ENCODE data around the gene SLC6A3. TPM values are rescaled to one million over a fixed set of nuclear protein-coding genes. Genes with fewer than 3 reads are reported as not detected.

The SLC6A3 gene
- total and polyA plus RNA-seq, 2 of the 13 experiments (the other 11 are each of a cell fraction or from before 2014, with no cell fraction given) = 0.01 TPM; not detected in 1

GRCh38 chr5:1390333-1390732 lies 54.9 kb downstream of the SLC6A3 start (continued):
- TF ChIP-seq ZFP37 (CRISPR knock-in tag; IDR thresholded peaks at IDR 0.05; ENCODE audit: borderline replicate concordance) = no peak
- TF ChIP-seq E2F2 (CRISPR knock-in tag; IDR thresholded peaks at IDR 0.05; ENCODE audit: borderline replicate concordance) = no peak
- TF ChIP-seq MED8 (CRISPR knock-in tag; IDR thresholded peaks at IDR 0.05; ENCODE audit: insufficient replicate concordance) = no peak
- TF ChIP-seq TMF1 (CRISPR knock-in tag; IDR thresholded peaks at IDR 0.05; ENCODE audit: low read depth) = no peak

GRCh38 chr5:1388383-1388967 lies 56.8 kb downstream of the SLC6A3 start:
- ATAC-seq (no peak), DNase-seq (ENCODE audit: low spot score) (no peak), FAIRE-seq (no peak)
- no peaks in the 10 kb centered on the region for H3K36me3 ChIP-seq (replicated peaks in 1 of 2; ENCODE audit: control insufficient read depth in 1 of 2, insufficient read depth in 2 of 2, low read length in 2 of 2)
- TF ChIP-seq ZNF589 (CRISPR knock-in tag; conservative IDR thresholded peaks at IDR 0.05) = no peak
- no peak for TF ChIP-seq SKI (IDR thresholded peaks at IDR 0.05; ENCODE audit: partially characterized antibody)
- no peak for TF ChIP-seq PATZ1 (CRISPR knock-in tag; IDR thresholded peaks at IDR 0.05)
- 0 out of 2 replicates have a peak, but pooled peaks have one; percentile 11 for TF ChIP-seq RAD51 (IDR thresholded peaks at IDR 0.05; ENCODE audit: borderline replicate concordance)
- TF ChIP-seq FOXA1 (IDR thresholded peaks at IDR 0.05) = peak; percentile 0; the same call in 1 of the 2 replicates
- no peak for TF ChIP-seq FOXA1 (CRISPR knock-in tag; IDR thresholded peaks at IDR 0.05)
- no peak for TF ChIP-seq THAP9 (CRISPR knock-in tag; IDR thresholded peaks at IDR 0.05; ENCODE audit: borderline replicate concordance)
- no peaks in the 10 kb centered on the region for H4K20me1 ChIP-seq (ENCODE audit: insufficient read depth, low read length)
- no peak overlapping the region for H3K4me2 ChIP-seq (ENCODE audit: low read depth, low read length)
- H3K4me3 ChIP-seq (replicated peaks in 1 of 3; ENCODE audit: insufficient read depth in 1 of 3, low read depth in 2 of 3, low read length in 3 of 3) = no peak overlapping the region
- in situ Hi-C loops (cut with HindIII; ENCODE audit: extremely low pct_ligation_motif_present, low pct_unique_long_range_greater_than_20kb) (loop anchor here (10.0 kb wide), 1 partner anchor 256 kb away; no protein-coding TSS in a partner anchor), intact Hi-C loops (cut with micrococcal nuclease; ENCODE audit: unreplicated experiment) (no loop called here)
- H3K9me3 ChIP-seq (ENCODE audit: low read length) = no peaks in the 10 kb centered on the region
- H3K9ac ChIP-seq (ENCODE audit: insufficient read depth, low read depth, low read length) = no peak overlapping the region
- H3K27me3 ChIP-seq (ENCODE audit: control insufficient read depth in 1 of 2, insufficient read depth in 2 of 2, low read length in 2 of 2) = peaks cover 21 to 88% of the 10 kb centered on the region in 2 experiments
- ChIA-PET POLR2A (no interaction called here), CTCF (ENCODE audit: low intra/inter-chr PET ratio, low total read pairs) (no interaction called here)
- no peak overlapping the region for H3K27ac ChIP-seq (ENCODE audit: extremely low read length, insufficient read depth, low read length)
- BruUV-seq (replicated peaks) = no TSS peak
- WGBS (ENCODE audit: low lambda C conversion rate) = 14% methylated on average over 4 of the region's 4 CpGs
- H3K4me1 ChIP-seq (ENCODE audit: insufficient read depth, low read length) = peaks cover 9% of the 10 kb centered on the region; the same call in 1 of the 2 replicates
- H2AFZ ChIP-seq (ENCODE audit: low read length) = no peak overlapping the region
- no peaks in the 10 kb centered on the region for H3K79me2 ChIP-seq (ENCODE audit: insufficient read depth, low read length)
